Sciatic nerve (tissue), 2 donors: Measurements from ENCODE around the gene EXOC4. TPM values are rescaled to one million over a fixed set of nuclear protein-coding genes. Genes with fewer than 3 reads are reported as not detected.

Experiments
- ATAC-seq: fragments of 200-7000 bp; cut with Tn5 transposase; one replicate; pipeline ENCODE4 v1.9.1; 2020; ENCODE audit warnings: mild to moderate bottlenecking, moderate library complexity
- DNase-seq: peaks from one replicate; pipeline ENCODE4 v3.0.0-alpha.2; 2020; ENCODE audit warnings: low spot score
- intact Hi-C: fragments of 100-400 bp; cut with DNase I; formaldehyde crosslinking; loops from one replicate; pipeline ENCODE4 v1.14.2; 2022
- total RNA-seq: library from RNA; stranded (reverse); fragmentation: NEBNext Ultra II Directional; extraction: Animal tissue kit (Norgen Biotek cat#: 25700); gene quantifications from one replicate; pipeline ENCODE4 v1.2.1, GENCODE V29; 2021
- donor health status: DM: no; HTN: no; CAD: no.
- donor health status: DM: no; HTN: no; CAD: no.

EXOC4 gene
- total RNA-seq, 1 donor from 2014 or later: 109 TPM

DNA sequence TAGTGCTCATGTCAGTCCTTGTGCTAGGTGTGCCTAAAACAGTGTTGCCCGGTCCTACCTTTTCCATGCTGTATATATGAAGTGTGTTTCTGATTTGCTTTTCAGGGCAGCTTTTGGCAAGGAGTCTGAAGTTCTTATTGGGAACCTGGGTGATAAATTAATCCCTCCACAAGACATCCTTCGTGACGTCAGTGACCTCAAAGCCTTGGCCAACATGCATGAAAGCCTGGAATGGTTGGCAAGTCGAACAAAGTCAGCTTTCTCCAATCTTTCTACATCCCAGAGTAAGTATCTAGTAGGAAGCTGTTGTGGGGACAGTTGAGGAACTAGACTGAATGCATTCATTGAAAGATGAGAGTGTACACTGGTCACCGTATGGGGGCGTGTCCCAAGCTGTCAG is 684.9 kb downstream of the EXOC4 start:
- no peak for DNase-seq
- intact Hi-C loops: no loop called here
- ATAC-seq: no peak

DNA sequence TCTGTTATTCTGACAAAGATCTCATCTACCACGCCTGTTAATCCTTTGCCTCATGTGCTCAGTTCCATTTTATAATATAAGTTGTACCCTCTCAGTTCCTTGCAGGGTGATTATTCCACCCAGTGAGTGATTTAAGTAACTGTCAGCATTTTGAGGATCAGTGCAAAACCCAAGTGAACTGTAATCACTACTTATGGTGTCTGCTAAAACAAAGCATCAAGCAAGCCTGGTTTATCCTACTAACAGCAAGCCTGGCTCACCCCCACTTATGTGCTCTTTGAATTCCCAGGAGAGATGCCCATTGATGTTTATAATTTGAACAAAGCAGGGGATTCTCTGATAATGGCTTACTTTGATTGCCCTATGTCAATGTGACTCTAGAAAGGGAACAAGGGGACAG is 687.5 kb downstream of the EXOC4 start:
- DNase-seq: no peak
- ATAC-seq: no peak
- intact Hi-C loops: no loop called here

- intact Hi-C loops: no loop called here
- ATAC-seq: no peak
Measured at GRCh38 chr7:133941496-133941895, 688.6 kb downstream of the EXOC4 start.

DNA sequence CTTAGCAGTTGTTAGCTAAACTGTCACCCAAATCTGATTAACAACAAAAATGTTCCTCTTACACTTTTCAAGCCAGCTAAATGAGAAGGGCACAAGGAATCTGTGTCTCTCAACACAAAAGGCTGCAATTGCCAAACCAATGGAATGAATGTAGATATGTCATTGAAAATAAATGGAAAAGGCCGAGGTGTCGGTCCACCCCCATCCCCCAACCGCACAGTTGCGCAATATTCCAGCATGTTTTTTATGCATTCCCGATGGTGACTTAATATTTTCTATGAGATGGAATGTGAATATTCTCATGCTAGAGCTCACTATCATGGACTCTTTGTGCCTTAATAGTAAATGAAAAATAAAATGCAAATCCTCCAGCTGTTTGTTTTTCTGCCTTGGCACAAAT is 692.6 kb downstream of the EXOC4 start:
- no peak for ATAC-seq

More at GRCh38 chr7:133941496-133941895, 688.6 kb downstream of the EXOC4 start:
- no peak for DNase-seq

GRCh38 chr7:133947458-133948254 is 694.8 kb downstream of the EXOC4 start:
- ATAC-seq: no peak
- intact Hi-C loops: no loop called here
- no peak for DNase-seq

More for the DNA sequence above, 692.6 kb downstream of the EXOC4 start:
- no peak for DNase-seq
- intact Hi-C loops: no loop called here

DNA sequence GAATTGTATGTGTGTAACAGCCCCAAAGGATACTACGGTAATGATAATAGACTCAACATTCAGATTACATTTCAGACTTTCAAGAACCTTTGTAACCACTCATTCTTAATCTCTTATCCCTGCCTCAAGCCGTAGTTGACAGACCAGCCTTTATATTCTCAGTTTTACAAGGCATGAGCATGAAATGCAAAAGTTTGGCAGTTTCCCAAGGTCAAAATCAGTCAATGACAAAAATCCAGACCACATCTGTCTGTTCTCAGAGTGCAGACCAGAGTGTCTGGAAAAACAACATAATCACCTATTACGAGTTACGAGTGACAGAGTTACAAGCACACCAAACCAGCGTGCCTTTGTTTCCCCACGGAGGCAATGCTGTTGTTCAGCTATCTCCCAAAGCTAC is 695.7 kb downstream of the EXOC4 start:
- intact Hi-C loops: no loop called here
- DNase-seq: no peak
- ATAC-seq: no peak

GRCh38 chr7:133950855-133951254 is 698.0 kb downstream of the EXOC4 start:
- ATAC-seq (no peak), DNase-seq (no peak)
- intact Hi-C loops: no loop called here

DNA sequence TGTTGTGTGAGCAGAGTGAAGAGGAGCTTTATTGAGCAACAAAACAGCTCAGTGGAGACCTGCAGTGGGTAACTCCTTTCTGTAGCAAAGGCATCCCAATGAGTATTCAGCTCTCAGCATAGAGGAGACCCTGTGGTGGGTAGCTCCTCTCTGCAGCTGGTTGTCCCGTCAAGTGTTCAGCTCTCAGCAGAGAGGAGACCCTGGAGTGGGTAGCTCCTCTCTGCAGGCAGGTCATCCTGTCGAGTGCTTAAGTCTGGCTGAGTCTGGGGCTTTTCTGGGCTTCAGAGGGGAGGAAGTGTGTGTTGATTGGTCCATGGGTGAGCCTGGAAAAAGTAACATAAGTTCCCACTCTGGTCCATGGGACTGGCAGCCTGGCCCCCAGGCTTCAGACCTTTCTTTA is 702.3 kb downstream of the EXOC4 start:
- ATAC-seq (no peak), DNase-seq (no peak)
- intact Hi-C loops: no loop called here

GRCh38 chr7:133957845-133958244 is 705.0 kb downstream of the EXOC4 start:
- intact Hi-C loops: no loop called here
- DNase-seq: no peak

GRCh38 chr7:133958822-133959221 is 705.9 kb downstream of the EXOC4 start:
- no peak for DNase-seq
- ATAC-seq: no peak
- intact Hi-C loops: no loop called here

More at GRCh38 chr7:133957845-133958244, 705.0 kb downstream of the EXOC4 start:
- ATAC-seq: no peak

DNA sequence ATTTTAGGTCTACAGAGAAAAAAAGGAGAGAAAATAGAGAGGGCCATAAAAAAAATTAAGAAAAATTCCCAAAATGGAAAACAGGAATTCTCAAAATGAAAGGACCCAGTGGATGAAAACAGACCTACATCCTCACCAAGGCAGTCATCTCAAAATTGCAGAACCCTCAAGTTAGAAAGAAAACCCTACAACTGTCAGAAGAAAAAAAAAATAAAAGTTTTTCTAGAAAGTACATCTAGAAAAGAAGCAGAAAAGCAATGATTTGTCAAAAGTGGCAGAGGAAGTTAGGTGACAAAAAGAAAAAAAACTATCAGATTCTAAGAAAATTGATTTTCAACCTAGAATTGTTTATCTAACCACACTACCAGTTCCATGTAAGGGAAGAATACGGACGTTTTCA is 706.6 kb downstream of the EXOC4 start:
- ATAC-seq: no peak
- DNase-seq: no peak
- intact Hi-C loops: no loop called here

- ATAC-seq (no peak), DNase-seq (no peak)
- intact Hi-C loops: no loop called here
Measured at GRCh38 chr7:133961724-133962123, 708.8 kb downstream of the EXOC4 start.

DNA sequence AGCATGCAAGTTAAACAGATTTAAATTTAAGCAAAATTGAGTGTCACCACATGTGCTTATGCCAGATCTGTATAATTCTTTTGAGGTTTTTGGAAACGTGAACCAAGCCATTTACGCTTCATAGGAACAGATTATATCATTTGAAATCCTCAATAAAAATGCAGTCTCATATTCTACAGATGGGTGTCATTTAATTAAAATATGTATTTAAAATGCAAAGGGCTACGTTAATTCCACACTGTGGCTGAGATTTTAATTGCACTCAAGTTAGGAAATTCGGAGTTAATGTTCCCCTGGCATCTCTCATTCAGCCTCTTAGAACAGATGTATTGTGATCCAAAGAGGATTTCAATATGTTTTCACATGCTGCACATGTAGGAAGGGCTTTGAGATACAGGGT is 709.8 kb downstream of the EXOC4 start:
- DNase-seq (no peak), ATAC-seq (no peak)
- intact Hi-C loops: no loop called here

- ATAC-seq: no peak
Measured at GRCh38 chr7:133963629-133964028, 710.8 kb downstream of the EXOC4 start.

DNA sequence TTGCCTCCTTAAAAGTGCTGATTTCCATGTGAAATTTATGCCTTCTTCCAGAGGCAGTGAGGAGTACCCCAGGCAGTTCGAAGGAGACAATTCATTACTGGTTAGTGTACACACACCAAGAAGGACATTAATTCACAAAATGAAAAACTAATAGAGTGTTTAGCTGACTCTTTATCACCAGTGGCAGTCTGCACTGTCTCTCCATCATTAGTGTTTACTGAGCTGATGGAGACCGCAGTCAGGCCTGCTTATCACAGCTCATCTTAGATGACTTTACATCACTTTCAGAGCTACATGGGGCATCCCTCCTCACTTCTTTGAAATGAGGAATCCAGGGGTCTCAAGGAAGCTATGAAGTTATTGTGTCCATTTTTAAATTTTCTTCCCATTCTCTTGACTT is 718.7 kb downstream of the EXOC4 start:
- DNase-seq (no peak), ATAC-seq (no peak)
- intact Hi-C loops: no loop called here

More at GRCh38 chr7:133963629-133964028, 710.8 kb downstream of the EXOC4 start:
- intact Hi-C loops: no loop called here
- DNase-seq: no peak

- DNase-seq: no peak
- intact Hi-C loops: no loop called here
Measured at GRCh38 chr7:133973710-133974109, 720.8 kb downstream of the EXOC4 start.

GRCh38 chr7:133975130-133975529 is 722.3 kb downstream of the EXOC4 start:
- intact Hi-C loops: no loop called here
- DNase-seq (no peak), ATAC-seq (no peak)

More at GRCh38 chr7:133973710-133974109, 720.8 kb downstream of the EXOC4 start:
- no peak for ATAC-seq

DNA sequence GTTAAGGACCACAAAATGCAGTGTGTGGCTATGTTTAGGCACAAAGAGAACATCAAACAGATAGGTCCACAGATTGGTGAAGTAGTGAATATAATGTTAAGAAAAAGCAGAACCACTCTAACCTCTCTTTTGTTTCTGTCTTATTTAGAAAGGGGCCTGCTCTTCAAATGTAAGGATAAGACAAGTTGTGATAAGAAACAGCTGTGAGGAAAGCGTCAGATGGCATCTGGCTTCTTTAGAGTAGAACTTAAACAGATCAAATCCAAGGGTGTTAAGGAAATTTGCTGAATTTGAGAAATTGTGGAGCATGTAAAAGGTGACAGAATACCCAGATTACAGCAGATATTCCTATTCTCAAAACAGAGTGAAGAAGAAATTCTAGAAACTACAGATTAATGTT is 723.3 kb downstream of the EXOC4 start:
- DNase-seq (no peak), ATAC-seq (no peak)
- intact Hi-C loops: no loop called here

DNA sequence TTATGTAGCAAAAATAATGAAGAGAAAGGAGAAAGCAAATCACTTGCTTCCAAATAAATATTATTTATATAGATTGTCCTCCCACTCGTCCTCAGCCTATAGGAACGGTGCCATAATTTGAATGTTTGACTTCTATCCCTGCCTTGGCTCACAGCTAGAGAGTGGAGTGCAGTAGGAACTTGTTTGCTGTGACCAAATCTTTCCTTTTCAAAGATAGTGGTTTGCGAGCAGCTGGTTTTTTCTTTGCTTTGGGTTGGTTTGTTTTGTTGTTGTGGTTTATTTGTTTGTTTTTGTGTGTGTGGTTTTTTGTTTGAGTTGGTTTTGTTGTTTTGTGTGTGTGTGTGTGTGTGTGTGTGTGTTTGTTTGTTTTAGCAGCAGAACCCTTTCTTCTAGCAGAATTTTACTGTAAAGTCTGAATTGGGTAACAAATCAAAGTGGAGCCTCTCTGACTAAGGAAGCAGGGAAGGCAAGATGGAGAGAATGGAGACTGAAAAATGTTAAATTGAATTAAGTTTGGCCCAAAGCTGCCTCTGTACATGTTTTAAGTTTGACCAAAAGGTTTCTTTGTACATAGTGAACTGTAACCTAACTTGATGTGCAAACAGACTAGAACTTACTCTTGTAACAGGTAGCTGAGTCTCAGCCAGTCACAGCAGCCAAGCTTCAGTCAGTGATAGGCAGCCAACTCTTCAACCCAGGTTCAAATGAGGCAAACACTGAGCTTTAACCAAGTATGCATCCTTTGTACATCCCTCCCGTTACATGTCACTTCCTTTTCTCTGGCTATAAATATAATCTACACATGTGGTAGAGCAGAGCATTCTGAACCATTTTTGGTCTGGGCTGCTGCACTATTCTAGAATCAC is 724.8 kb downstream of the EXOC4 start:
- intact Hi-C loops: no loop called here
- ATAC-seq (no peak), DNase-seq (no peak)
